ENCODE results near the gene PRX. TPM values are rescaled to one million over a fixed set of nuclear protein-coding genes. Genes with fewer than 3 reads are reported as not detected.

PRX gene
- total RNA-seq, 1 donor from 2014 or later, result 7.0 TPM

- no peak for DNase-seq (ENCODE audit: low spot score)
These were observed 48.2 kb downstream of the PRX start for GRCh38 chr19:40365010-40365409.

- no peak for DNase-seq (ENCODE audit: low spot score)
These were observed 50.1 kb downstream of the PRX start for GRCh38 chr19:40363069-40363468.

- DNase-seq (ENCODE audit: low spot score), result no peak
These were observed 51.0 kb downstream of the PRX start for GRCh38 chr19:40362160-40362559.

GRCh38 chr19:40360708-40361241, 52.4 kb downstream of the PRX start:
- no peak for DNase-seq (ENCODE audit: low spot score)

GRCh38 chr19:40360020-40360707, 53.0 kb downstream of the PRX start:
- no peak for DNase-seq (ENCODE audit: low spot score)

GRCh38 chr19:40358773-40359172, 54.4 kb downstream of the PRX start:
- DNase-seq (ENCODE audit: low spot score), result no peak

- DNase-seq (ENCODE audit: low spot score), result no peak
These were observed 55.5 kb downstream of the PRX start for GRCh38 chr19:40357640-40358039.

- DNase-seq (ENCODE audit: low spot score), result no peak
These were observed 56.2 kb downstream of the PRX start for GRCh38 chr19:40356681-40357595.

GRCh38 chr19:40355975-40356680, 57.0 kb downstream of the PRX start:
- DNase-seq (ENCODE audit: low spot score), result no peak

GRCh38 chr19:40348961-40349507, 64.1 kb downstream of the PRX start:
- DNase-seq (ENCODE audit: low spot score), result no peak

GRCh38 chr19:40348125-40348913, 64.9 kb downstream of the PRX start, which contains the start of the genes C19orf47 and PLD3:
Gene C19orf47 (minus strand): TSS chr19:40348397. CDS start chr19:40341857, 6,540 bp downstream.
Gene PLD3 (plus strand): TSS chr19:40348695. CDS start chr19:40366484, 17,789 bp downstream.
- peak; percentile 100 for DNase-seq (ENCODE audit: low spot score)

GRCh38 chr19:40344422-40344821, 68.8 kb downstream of the PRX start:
- DNase-seq (ENCODE audit: low spot score), result no peak

Other genes with a start within 250 kb of the PRX start
- gene MAP3K10, start 222.0 kb downstream of the PRX start, total RNA-seq, result 25.8 TPM
- not detected for gene TTC9B, start 195.0 kb downstream of the PRX start, total RNA-seq
- 0.43 TPM for gene CCNP, start 186.7 kb downstream of the PRX start, total RNA-seq
- 119 TPM for gene AKT2, start 128.0 kb downstream of the PRX start, total RNA-seq
- gene C19orf47, start 65.0 kb downstream of the PRX start, total RNA-seq, result 13.2 TPM
- 224 TPM for gene PLD3, start 64.7 kb downstream of the PRX start, total RNA-seq
- not detected for gene HIPK4, start 23.2 kb downstream of the PRX start, total RNA-seq
- 13.2 TPM for gene SERTAD1, start 12.6 kb upstream of the PRX start, total RNA-seq
- 38.8 TPM for gene SERTAD3, start 31.0 kb upstream of the PRX start, total RNA-seq
- 65.9 TPM for gene BLVRB, start 52.4 kb upstream of the PRX start, total RNA-seq
- 3.5 TPM for gene SPTBN4, start 53.6 kb upstream of the PRX start, total RNA-seq
- 80.9 TPM for gene SHKBP1, start 163.5 kb upstream of the PRX start, total RNA-seq
- 225 TPM for gene LTBP4, start 188.0 kb upstream of the PRX start, total RNA-seq